ENCODE results near the gene ZNF423.

Gene ZNF423

DNA sequence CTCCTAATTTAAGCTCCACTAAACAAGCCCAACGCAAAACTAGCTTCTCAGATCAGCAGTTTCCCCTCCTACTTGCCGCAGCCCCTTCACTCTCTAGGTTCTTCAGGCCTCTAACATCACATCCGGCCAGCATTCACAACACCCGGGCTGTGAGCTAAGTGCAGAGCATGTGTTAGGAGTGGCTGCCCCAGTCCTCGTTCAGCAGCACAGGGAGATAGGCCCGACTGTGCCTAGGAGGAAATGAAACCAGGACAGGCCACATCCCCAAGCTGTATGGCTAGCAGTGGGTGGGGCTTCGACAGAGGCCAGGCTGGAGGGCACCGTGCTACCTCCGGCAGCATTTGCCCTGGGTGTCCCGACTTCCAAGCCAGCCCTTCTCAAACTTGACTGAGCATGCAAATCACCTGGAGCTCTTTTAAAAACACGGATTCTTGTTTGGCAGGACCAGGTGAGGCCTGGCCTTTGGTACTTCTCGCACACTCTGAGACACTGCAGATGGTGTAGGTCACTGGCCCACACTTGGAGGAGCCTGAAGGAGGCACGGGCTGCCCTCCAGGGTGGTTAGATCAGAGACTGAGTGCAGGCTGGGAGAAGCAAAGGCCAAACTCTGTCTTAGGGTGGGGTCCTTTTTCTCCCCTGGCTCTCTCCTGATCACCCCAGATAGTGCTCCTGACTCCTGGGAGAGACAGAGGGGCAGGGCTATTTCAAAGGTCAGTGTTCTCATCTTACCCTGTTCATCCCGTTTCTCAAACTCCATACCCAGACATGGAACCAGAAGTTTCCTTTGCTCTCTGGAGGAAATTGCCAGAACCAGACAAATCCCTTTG is 280.4 kb downstream of the ZNF423 start:
- no peak for DNase-seq
- Mint-ChIP-seq H3K36me3 (ENCODE audit: low read depth) (peaks cover 21% of the 10 kb centered on the region), H3K4me3 (no peak overlapping the region), H3K27ac (peak overlapping the region; percentile 64), H3K9me3 (peaks cover 4% of the 10 kb centered on the region), H3K4me1 (peaks cover 46% of the 10 kb centered on the region), H3K27me3 (ENCODE audit: low read depth, poor library complexity) (peaks cover 6% of the 10 kb centered on the region)
- TF ChIP-seq, protein P1, sequence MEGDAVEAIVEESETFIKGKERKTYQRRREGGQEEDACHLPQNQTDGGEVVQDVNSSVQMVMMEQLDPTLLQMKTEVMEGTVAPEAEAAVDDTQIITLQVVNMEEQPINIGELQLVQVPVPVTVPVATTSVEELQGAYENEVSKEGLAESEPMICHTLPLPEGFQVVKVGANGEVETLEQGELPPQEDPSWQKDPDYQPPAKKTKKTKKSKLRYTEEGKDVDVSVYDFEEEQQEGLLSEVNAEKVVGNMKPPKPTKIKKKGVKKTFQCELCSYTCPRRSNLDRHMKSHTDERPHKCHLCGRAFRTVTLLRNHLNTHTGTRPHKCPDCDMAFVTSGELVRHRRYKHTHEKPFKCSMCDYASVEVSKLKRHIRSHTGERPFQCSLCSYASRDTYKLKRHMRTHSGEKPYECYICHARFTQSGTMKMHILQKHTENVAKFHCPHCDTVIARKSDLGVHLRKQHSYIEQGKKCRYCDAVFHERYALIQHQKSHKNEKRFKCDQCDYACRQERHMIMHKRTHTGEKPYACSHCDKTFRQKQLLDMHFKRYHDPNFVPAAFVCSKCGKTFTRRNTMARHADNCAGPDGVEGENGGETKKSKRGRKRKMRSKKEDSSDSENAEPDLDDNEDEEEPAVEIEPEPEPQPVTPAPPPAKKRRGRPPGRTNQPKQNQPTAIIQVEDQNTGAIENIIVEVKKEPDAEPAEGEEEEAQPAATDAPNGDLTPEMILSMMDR (IDR thresholded peaks at IDR 0.05): no peak

DNA sequence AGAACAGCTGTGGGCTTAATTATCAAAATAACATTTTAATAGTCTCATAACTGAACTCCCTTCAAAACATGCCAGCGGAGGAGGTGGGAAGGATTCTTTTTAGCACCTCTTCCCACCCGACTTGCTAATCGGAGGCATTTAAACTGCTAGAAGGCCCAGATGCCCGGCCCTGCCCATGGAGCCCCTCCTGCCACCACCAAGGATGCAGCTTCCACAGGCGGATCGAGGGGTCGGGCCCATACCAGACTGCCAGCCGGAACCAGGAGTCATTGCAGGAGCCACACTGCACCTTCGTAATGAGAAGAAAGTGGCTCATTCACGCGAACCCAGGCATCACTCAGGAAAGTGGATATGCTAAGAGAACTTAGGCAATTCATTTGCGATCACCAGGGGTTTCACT is 281.1 kb downstream of the ZNF423 start:
- Mint-ChIP-seq H3K36me3 (ENCODE audit: low read depth) (peaks cover 21% of the 10 kb centered on the region), H3K4me1 (peaks cover 46% of the 10 kb centered on the region), H3K27ac (no peak overlapping the region)

DNA sequence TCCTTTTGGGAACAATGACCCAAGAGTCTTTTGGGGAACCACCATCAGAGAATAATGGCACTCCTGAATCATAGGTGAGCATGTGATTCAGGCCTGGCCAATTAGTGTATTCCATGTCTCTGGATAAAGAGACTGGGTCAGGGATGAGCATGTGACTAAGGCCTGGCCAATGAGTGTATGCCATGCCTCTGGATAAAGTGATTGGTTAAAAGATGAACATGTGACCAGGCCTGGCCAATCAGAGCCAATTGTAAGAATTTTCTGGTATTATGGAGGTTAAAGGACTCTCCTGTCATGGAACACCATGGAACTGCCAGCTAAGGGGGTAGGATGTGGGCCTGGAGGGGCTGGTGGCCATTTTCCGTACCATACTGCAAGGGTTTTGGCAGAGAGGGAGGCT is 288.0 kb downstream of the ZNF423 start:
- TF ChIP-seq, protein P1 (IDR thresholded peaks at IDR 0.05): no peak
- Mint-ChIP-seq H3K36me3 (ENCODE audit: low read depth) (peaks cover 11% of the 10 kb centered on the region), H3K27me3 (ENCODE audit: low read depth, poor library complexity) (peaks cover 2% of the 10 kb centered on the region), H3K27ac (no peak overlapping the region), H3K9me3 (no peaks in the 10 kb centered on the region), H3K4me3 (no peak overlapping the region), H3K4me1 (peaks cover 35% of the 10 kb centered on the region)
- DNase-seq: no peak

More for the DNA sequence above, 281.1 kb downstream of the ZNF423 start:
- no peak for DNase-seq
- TF ChIP-seq, protein P1 (IDR thresholded peaks at IDR 0.05): no peak
- Mint-ChIP-seq H3K4me3 (no peak overlapping the region), H3K27me3 (ENCODE audit: low read depth, poor library complexity) (peaks cover 4% of the 10 kb centered on the region), H3K9me3 (peaks cover 4% of the 10 kb centered on the region)

DNA sequence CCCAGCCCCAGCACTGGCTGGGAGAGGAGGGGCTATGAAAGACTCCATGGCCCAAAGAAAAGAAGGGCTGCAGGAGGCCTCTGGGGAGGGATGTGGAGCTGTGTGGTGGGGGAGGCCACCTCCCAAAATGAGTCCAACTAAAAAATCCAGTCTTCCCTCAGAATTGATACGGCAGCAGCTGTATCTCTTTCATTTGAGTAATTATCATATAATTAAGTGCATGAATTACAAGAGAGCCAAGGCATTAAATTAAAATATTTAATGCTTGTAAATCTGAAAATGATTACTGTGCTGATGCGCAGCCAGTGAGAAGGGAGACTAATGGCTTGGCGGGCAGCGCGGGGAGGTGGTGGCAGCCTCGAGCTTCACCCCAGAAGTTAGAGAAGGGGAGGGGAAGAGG is 289.5 kb downstream of the ZNF423 start:
- Mint-ChIP-seq H3K27me3 (ENCODE audit: low read depth, poor library complexity) (peaks cover 2% of the 10 kb centered on the region), H3K4me1 (peaks cover 35% of the 10 kb centered on the region), H3K9me3 (no peaks in the 10 kb centered on the region), H3K4me3 (no peak overlapping the region), H3K27ac (no peak overlapping the region), H3K36me3 (ENCODE audit: low read depth) (peaks cover 9% of the 10 kb centered on the region)
- TF ChIP-seq, protein P1 (IDR thresholded peaks at IDR 0.05): no peak
- DNase-seq: no peak

DNA sequence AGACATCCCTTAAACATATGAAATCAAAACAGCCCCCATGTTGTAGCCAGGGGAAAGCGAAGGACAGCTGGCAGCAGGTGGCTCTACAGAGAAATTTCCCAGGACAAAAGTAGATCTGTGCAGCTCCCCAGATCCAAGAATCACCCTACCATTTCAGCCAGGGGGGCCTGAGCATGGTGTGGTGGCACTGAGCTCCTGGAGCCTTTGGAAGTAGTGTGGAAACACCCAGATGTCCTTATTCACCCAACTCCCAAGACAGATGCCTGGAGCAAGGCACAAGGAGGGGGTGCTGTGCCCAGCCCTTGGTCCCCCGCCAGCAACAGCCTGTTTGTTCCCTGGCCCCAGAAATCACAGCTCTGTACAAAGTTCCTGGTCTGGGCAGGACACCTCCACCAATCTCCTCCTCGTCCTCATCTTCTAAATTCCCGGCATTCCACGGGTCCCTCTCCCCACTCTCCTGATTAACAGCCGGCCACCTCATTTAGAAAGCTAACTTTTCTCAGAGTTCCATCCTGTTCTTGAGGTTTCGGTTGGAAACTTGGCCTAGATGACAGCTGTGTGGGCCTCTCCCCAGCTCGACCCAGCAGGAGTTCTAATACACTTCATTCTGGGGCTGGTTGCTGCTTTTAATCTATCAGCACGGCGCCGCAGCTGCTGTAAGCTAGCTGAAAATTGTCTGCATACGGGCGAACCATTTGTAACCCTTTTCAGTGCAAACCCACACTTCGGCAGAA is 291.2 kb downstream of the ZNF423 start:
- peaks cover 2% of the 10 kb centered on the region for H3K27me3 Mint-ChIP-seq (ENCODE audit: low read depth, poor library complexity)
- H3K4me1 Mint-ChIP-seq: peaks cover 26% of the 10 kb centered on the region
- no peak overlapping the region for H3K27ac Mint-ChIP-seq
- peaks cover 12% of the 10 kb centered on the region for H3K36me3 Mint-ChIP-seq (ENCODE audit: low read depth)
- no peak overlapping the region for H3K4me3 Mint-ChIP-seq
- no peaks in the 10 kb centered on the region for H3K9me3 Mint-ChIP-seq
- DNase-seq: no peak
- TF ChIP-seq, protein P1 (IDR thresholded peaks at IDR 0.05): no peak

Measured in nephron progenitor cell (in vitro differentiated cells).